Uterus (tissue), 4 donors: ENCODE data around the gene JHY. TPM values are rescaled to one million over a fixed set of nuclear protein-coding genes. Genes with fewer than 3 reads are reported as not detected.

ENCODE experiments used
- DNase-seq, 2 donors: peaks; one replicate each; pipeline ENCODE4 v3.0.0-alpha.2; 2019 to 2020
- H3K27ac ChIP-seq, 2 donors: fragments of 200-600 bp; sonication (generic); 1 replicate in 1 of 2; 2 replicates in 1 of 2; pipeline ENCODE4 v1.5.1; 2016 to 2018
- H3K27me3 ChIP-seq, 2 donors: fragments of 200-600 bp; sonication (generic); one replicate each; pipeline ENCODE4 v1.5.1; 2018 to 2019; ENCODE audit warnings: control low read depth in 1 of 2
- H3K36me3 ChIP-seq, 2 donors: fragments of 200-600 bp; sonication (generic); one replicate each; pipeline ENCODE4 v1.5.1; 2019; ENCODE audit warnings: control low read depth in 1 of 2
- H3K4me1 ChIP-seq, 2 donors: fragments of 200-600 bp; sonication (generic); one replicate each; pipeline ENCODE4 v1.5.1; 2018 to 2019; ENCODE audit warnings: control low read depth in 1 of 2
- H3K4me3 ChIP-seq, 2 donors: fragments of 200-600 bp; sonication (generic); 1 replicate in 1 of 2; 2 replicates in 1 of 2; pipeline ENCODE4 v1.5.1; 2018 to 2019; ENCODE audit warnings: mild to moderate bottlenecking in 1 of 2
- H3K9me3 ChIP-seq, 2 donors: fragments of 200-600 bp; sonication (generic); one replicate each; pipeline ENCODE4 v1.5.1; 2019; ENCODE audit warnings: control low read depth in 1 of 2
- CTCF ChIP-seq, 4 experiments: fragments of 200-600 bp in 2 of 4; fragments of 450-650 bp in 2 of 4; sonication (generic) in 2 of 4; IDR thresholded peaks; one replicate each; pipeline ENCODE4 v1.5.1; 2016 to 2019; ENCODE audit warnings: antibody characterized with exemption in 4 of 4, mild to moderate bottlenecking in 2 of 4, moderate library complexity in 1 of 4
- POLR2A ChIP-seq, 2 donors: fragments of 450-650 bp; IDR thresholded peaks; one replicate each; pipeline ENCODE4 v1.6.1; 2016; ENCODE audit warnings: antibody characterized with exemption in 2 of 2, mild to moderate bottlenecking in 1 of 2, moderate library complexity in 1 of 2
- intact Hi-C: fragments of 100-400 bp; cut with DNase I; formaldehyde crosslinking; loops from one replicate; pipeline ENCODE4 v1.15.1; 2023; ENCODE audit warnings: low total_unique reads
- total RNA-seq, 4 donors: library from RNA; depleted of rRNA in 3 of 4; stranded (reverse); fragments of >200 nt in 3 of 4; gene quantifications; one replicate each; pipeline versions ENCODE4 v1.1.0 to v1.2.4, GENCODE V29; 2014 to 2023
- donor health status: DM: yes; HTN: yes; CAD: no.

The JHY gene
- total RNA-seq, 4 donors from 2014 or later, result 0.88 to 9.0 (median 3.3) TPM

- intact Hi-C loops, result no loop called here
- Histone ChIP-seq H3K27me3 (no peaks in the 10 kb centered on the region), H3K9me3 (no peaks in the 10 kb centered on the region), H3K36me3 (no peaks in the 10 kb centered on the region), H3K4me3 (no peak overlapping the region), H3K27ac (no peak overlapping the region), H3K4me1 (no peaks in the 10 kb centered on the region)
- TF ChIP-seq CTCF (IDR thresholded peaks at IDR 0.05), result no peak
- no peak for TF ChIP-seq POLR2A (IDR thresholded peaks at IDR 0.05)
- no peak for DNase-seq
Measured at GRCh38 chr11:122898799-122899198, 16.2 kb downstream of the JHY start.

DNA sequence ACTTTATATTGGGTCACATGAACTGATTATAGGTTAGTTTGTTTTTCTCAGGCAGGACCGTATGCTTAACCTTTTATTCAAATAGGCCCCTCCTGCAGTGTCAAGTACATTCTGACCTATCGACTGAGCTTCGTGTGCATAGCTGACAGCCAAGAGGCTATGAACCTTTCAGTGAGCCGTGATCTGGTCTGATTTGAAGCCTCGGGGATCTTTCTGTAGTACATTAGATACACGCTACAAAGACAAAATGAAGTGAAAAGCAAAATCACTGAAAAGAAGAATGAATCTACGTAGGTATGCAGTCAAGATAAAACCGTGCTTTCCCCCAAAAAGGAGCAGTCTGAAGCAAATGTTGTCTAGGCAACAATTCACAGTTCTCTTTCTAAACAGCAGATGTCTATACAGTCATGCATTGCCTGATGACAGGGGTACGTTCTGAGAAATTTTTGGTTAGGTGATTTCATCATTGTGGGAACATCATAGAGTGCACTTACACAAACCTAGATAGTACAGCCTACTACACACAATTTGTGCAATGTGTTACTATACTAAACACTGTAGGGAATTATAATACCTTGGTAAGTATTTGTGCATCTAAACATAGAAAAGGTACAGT is 18.1 kb downstream of the JHY start:
- Histone ChIP-seq H3K9me3 (no peaks in the 10 kb centered on the region), H3K27ac (no peak overlapping the region), H3K36me3 (no peaks in the 10 kb centered on the region), H3K4me3 (no peak overlapping the region), H3K4me1 (no peaks in the 10 kb centered on the region), H3K27me3 (no peaks in the 10 kb centered on the region)
- DNase-seq, result no peak
- intact Hi-C loops, result no loop called here
- TF ChIP-seq POLR2A (IDR thresholded peaks at IDR 0.05) (no peak), CTCF (IDR thresholded peaks at IDR 0.05) (no peak)

DNA sequence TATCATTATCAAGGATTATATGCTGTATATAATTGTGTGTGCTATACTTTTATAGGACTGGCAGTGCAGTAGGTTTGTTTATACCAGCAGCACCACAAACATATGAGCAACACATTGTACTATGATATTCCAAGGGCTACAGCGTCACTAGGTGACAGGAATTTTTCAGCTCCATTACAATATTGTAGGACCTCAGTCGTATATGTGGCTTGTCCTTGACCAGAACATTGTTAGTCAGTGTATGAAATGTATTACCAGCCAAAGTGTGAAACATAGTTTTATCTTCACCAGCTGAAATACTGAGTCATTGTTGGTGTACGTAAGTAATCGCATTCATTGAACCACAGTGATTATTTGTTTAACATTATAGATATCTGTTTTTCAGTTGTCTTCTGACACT is 20.4 kb downstream of the JHY start:
- Histone ChIP-seq H3K36me3 (no peaks in the 10 kb centered on the region), H3K27me3 (no peaks in the 10 kb centered on the region), H3K9me3 (no peaks in the 10 kb centered on the region), H3K27ac (no peak overlapping the region), H3K4me3 (no peak overlapping the region), H3K4me1 (no peaks in the 10 kb centered on the region)
- no peak for TF ChIP-seq CTCF (IDR thresholded peaks at IDR 0.05)
- TF ChIP-seq POLR2A (IDR thresholded peaks at IDR 0.05), result no peak
- DNase-seq, result no peak
- intact Hi-C loops, result no loop called here

DNA sequence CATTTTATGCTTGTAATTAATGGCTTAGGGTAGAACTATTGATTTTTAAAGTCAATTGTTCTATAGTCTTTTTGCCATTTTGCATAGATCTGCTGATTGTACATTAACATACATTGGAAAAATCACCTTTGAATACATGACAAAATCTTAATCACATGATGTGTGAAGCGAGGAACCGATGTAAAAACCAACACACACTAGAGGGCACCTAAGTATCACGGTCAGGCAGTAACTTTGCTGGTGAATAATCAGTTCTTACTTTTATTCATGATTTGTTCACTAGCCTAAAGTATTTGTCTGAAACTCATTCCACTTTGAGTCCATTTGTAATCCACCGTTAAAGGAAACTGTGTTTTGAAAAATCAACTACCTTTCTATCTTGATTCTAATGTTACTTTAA is 28.2 kb downstream of the JHY start:
- H3K27me3 ChIP-seq, result no peaks in the 10 kb centered on the region
- intact Hi-C loops, result no loop called here
- no peak overlapping the region for H3K27ac ChIP-seq
- DNase-seq, result no peak
- H3K9me3 ChIP-seq, result no peaks in the 10 kb centered on the region
- no peaks in the 10 kb centered on the region for H3K36me3 ChIP-seq
- no peaks in the 10 kb centered on the region for H3K4me1 ChIP-seq
- H3K4me3 ChIP-seq, result no peak overlapping the region
- TF ChIP-seq CTCF (IDR thresholded peaks at IDR 0.05) (peak; percentile 24 to 46 (median 27)), POLR2A (IDR thresholded peaks at IDR 0.05) (no peak)

GRCh38 chr11:122917311-122917710 is 34.8 kb downstream of the JHY start:
- H3K27me3 ChIP-seq, result no peaks in the 10 kb centered on the region
- no peak overlapping the region for H3K4me3 ChIP-seq
- H3K36me3 ChIP-seq, result no peaks in the 10 kb centered on the region
- H3K4me1 ChIP-seq, result no peaks in the 10 kb centered on the region
- peak; percentile 45 to 59 for DNase-seq
- H3K9me3 ChIP-seq, result no peaks in the 10 kb centered on the region
- no peak overlapping the region for H3K27ac ChIP-seq
- TF ChIP-seq POLR2A (IDR thresholded peaks at IDR 0.05), result no peak
- intact Hi-C loops, result no loop called here

DNA sequence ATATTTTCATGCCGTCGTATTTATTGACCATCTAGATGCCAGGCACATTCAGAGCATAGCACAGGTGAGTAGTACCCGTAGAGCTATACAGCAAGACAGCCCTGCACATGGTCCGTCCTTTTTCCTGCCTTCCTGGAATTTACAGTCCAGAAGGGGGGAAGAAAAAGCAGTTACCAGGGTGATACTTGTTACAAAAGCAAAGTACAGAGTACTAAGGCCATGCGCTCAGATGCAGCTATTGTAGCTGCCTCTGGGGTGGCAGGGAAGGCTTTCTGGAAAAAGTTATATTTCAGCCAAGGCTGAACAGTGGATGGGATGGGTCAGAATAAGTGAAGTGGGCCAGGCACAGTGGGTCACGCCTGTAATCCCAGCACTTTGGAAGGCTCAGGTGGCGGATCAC is 36.2 kb downstream of the JHY start:
- Histone ChIP-seq H3K4me3 (no peak overlapping the region), H3K27me3 (no peaks in the 10 kb centered on the region), H3K4me1 (no peaks in the 10 kb centered on the region), H3K36me3 (no peaks in the 10 kb centered on the region), H3K27ac (no peak overlapping the region), H3K9me3 (no peaks in the 10 kb centered on the region)
- intact Hi-C loops, result no loop called here
- TF ChIP-seq CTCF (IDR thresholded peaks at IDR 0.05) (no peak), POLR2A (IDR thresholded peaks at IDR 0.05) (no peak)
- DNase-seq, result no peak
